CD14-positive monocyte (primary cell): Measurements from ENCODE around the gene CNTNAP2. TPM values are rescaled to one million over a fixed set of nuclear protein-coding genes. Genes with fewer than 3 reads are reported as not detected.

Source experiments
- DNase-seq, 3 donors: peaks; one replicate each; pipeline ENCODE4 v3.0.0-alpha.2; 2011 to 2022
- H2AFZ ChIP-seq: 2 replicates; pipeline ENCODE4 v1.6.0; 2012; ENCODE audit warnings: mild to moderate bottlenecking, low read depth, low read length, inconsistent platforms; ENCODE audit not compliant: insufficient read depth, poor library complexity, severe bottlenecking
- H3K27ac ChIP-seq, 2 donors: 1 replicate in 1 of 2; 2 replicates in 1 of 2; pipeline ENCODE4 v1.5.1; 2012 to 2013; ENCODE audit warnings: low read length in 2 of 2, control low read depth in 1 of 2, inconsistent platforms in 1 of 2, low read depth in 1 of 2, mild to moderate bottlenecking in 1 of 2
- H3K27me3 ChIP-seq, 2 donors: one replicate each; pipeline versions ENCODE4 v1.6.0 to v1.6.1; 2011 to 2013; ENCODE audit warnings: low read length in 2 of 2; ENCODE audit not compliant: control insufficient read depth in 2 of 2, insufficient read depth in 2 of 2
- H3K36me3 ChIP-seq, 2 donors: replicated peaks in 1 of 2; 1 replicate in 1 of 2; 2 replicates in 1 of 2; pipeline versions ENCODE4 v1.5.1 to v1.6.1; 2012 to 2013; ENCODE audit warnings: low read length in 2 of 2, control low read depth in 1 of 2, inconsistent platforms in 1 of 2, mild to moderate bottlenecking in 1 of 2; ENCODE audit not compliant: insufficient read depth in 2 of 2, control insufficient read depth in 1 of 2
- H3K4me1 ChIP-seq, 2 donors: 1 replicate in 1 of 2; 2 replicates in 1 of 2; pipeline versions ENCODE4 v1.5.1 to v1.6.1; 2012 to 2013; ENCODE audit warnings: low read length in 2 of 2, control low read depth in 1 of 2, inconsistent platforms in 1 of 2, mild to moderate bottlenecking in 1 of 2, moderate library complexity in 1 of 2; ENCODE audit not compliant: insufficient read depth in 2 of 2, control insufficient read depth in 1 of 2
- H3K4me2 ChIP-seq: replicated peaks from 2 replicates; pipeline ENCODE3; 2012; ENCODE audit warnings: low read length, moderate library complexity, mild to moderate bottlenecking; ENCODE audit not compliant: poor library complexity, severe bottlenecking; ENCODE audit errors: extremely low read depth
- H3K4me3 ChIP-seq, 3 experiments: fragments of 200-600 bp in 1 of 3; sonication (generic) in 1 of 3; replicated peaks in 1 of 3; 1 replicate in 2 of 3; 2 replicates in 1 of 3; pipeline ENCODE4 v1.5.1; 2011 to 2013; ENCODE audit warnings: low read length in 3 of 3, mild to moderate bottlenecking in 3 of 3, control low read depth in 2 of 3, low read depth in 2 of 3, inconsistent platforms in 1 of 3, moderate library complexity in 1 of 3
- H3K79me2 ChIP-seq: 2 replicates; pipeline ENCODE4 v1.6.0; 2012; ENCODE audit warnings: mild to moderate bottlenecking, control low read depth, inconsistent platforms, low read length, moderate library complexity; ENCODE audit not compliant: insufficient read depth
- H3K9ac ChIP-seq: 2 replicates; pipeline ENCODE4 v1.6.0; 2017; ENCODE audit warnings: low read length, mild to moderate bottlenecking; ENCODE audit not compliant: insufficient read depth, poor library complexity, severe bottlenecking
- H3K9me3 ChIP-seq, 2 donors: replicated peaks in 1 of 2; 1 replicate in 1 of 2; 2 replicates in 1 of 2; pipeline versions ENCODE4 v1.5.1 to v1.6.1; 2012 to 2013; ENCODE audit warnings: low read length in 2 of 2, control low read depth in 1 of 2; ENCODE audit not compliant: control insufficient read depth in 1 of 2, insufficient read depth in 1 of 2
- H4K20me1 ChIP-seq: 2 replicates; pipeline ENCODE4 v1.6.0; 2012; ENCODE audit warnings: mild to moderate bottlenecking, low read length, control low read depth, moderate library complexity; ENCODE audit not compliant: insufficient read depth
- H3K27ac Mint-ChIP-seq, 7 donors: one replicate each; pipeline ENCODE4 v1.8.0; 2020; ENCODE audit warnings: mild to moderate bottlenecking in 7 of 7, mixed read lengths in 7 of 7, moderate library complexity in 6 of 7, inconsistent platforms in 2 of 7
- H3K27me3 Mint-ChIP-seq, 3 donors: one replicate each; pipeline ENCODE4 v1.8.0; 2021 to 2022; ENCODE audit warnings: low read depth in 3 of 3, mild to moderate bottlenecking in 3 of 3, mixed read lengths in 3 of 3, moderate library complexity in 3 of 3, inconsistent platforms in 1 of 3
- H3K36me3 Mint-ChIP-seq, 2 donors: one replicate each; pipeline ENCODE4 v1.8.0; 2020; ENCODE audit warnings: mixed read lengths in 2 of 2, inconsistent platforms in 1 of 2, mild to moderate bottlenecking in 1 of 2
- H3K4me1 Mint-ChIP-seq: one replicate; pipeline ENCODE4 v1.8.0; 2020; ENCODE audit warnings: mild to moderate bottlenecking, mixed read lengths
- H3K4me3 Mint-ChIP-seq, 2 donors: one replicate each; pipeline ENCODE4 v1.8.0; 2020; ENCODE audit warnings: mild to moderate bottlenecking in 2 of 2, mixed read lengths in 2 of 2, moderate library complexity in 1 of 2
- H3K9me3 Mint-ChIP-seq, 7 donors: one replicate each; pipeline ENCODE4 v1.8.0; 2020 to 2022; ENCODE audit warnings: mixed read lengths in 7 of 7, mild to moderate bottlenecking in 6 of 7, moderate library complexity in 6 of 7, inconsistent platforms in 2 of 7
- CTCF ChIP-seq: fragments of 200-600 bp; IDR thresholded peaks from one replicate; pipeline ENCODE4 v1.8.0; 2022; ENCODE audit warnings: antibody characterized with exemption, mild to moderate bottlenecking
- WGBS: methylation state at CpG from one replicate; pipeline ENCODE4 v1.1.5; 2013; ENCODE audit warnings: missing lambda C conversion rate; ENCODE audit not compliant: insufficient coverage; 5-methylcytosine and 5-hydroxymethylcytosine counted together
- intact Hi-C, 2 donors: fragments of 100-400 bp; cut with micrococcal nuclease; formaldehyde crosslinking; loops; one replicate each; pipeline versions ENCODE4 v1.15.0 to v1.15.1; 2023
- polyA plus RNA-seq, 3 donors: library from polyadenylated mRNA; depleted of rRNA in 1 of 3; unstranded in 2 of 3; stranded (reverse) in 1 of 3; fragments of 300-500 nt in 2 of 3; fragments of >200 nt in 1 of 3; fragmentation: Illumina TruSeq in 2 of 3; gene quantifications; 1 replicate in 2 of 3; 2 replicates in 1 of 3; pipeline ENCODE4 v1.2.3, GENCODE V29; 2012 to 2021

The CNTNAP2 gene
- polyA plus RNA-seq, 3 donors = 0.01 TPM; not detected in 2

GRCh38 chr7:147452816-147453215 is 1336.2 kb downstream of the CNTNAP2 start:
- Histone ChIP-seq H3K9ac (no peak overlapping the region), H4K20me1 (no peaks in the 10 kb centered on the region), H3K4me2 (no peak overlapping the region), H2AFZ (no peak overlapping the region), H3K27ac (no peak overlapping the region), H3K27me3 (no peaks in the 10 kb centered on the region), H3K4me3 (no peak overlapping the region), H3K9me3 (no peaks in the 10 kb centered on the region), H3K79me2 (no peaks in the 10 kb centered on the region), H3K36me3 (no peaks in the 10 kb centered on the region), H3K4me1 (no peaks in the 10 kb centered on the region)
- Mint-ChIP-seq H3K9me3 (peaks cover 0 to 4% (median 3%) of the 10 kb centered on the region in 7 donors), H3K27me3 (no peaks in the 10 kb centered on the region), H3K36me3 (no peaks in the 10 kb centered on the region), H3K4me1 (no peaks in the 10 kb centered on the region), H3K4me3 (no peak overlapping the region), H3K27ac (no peak overlapping the region)
- WGBS = 86% methylated on average over 1 of the region's 1 CpG
- TF ChIP-seq CTCF = no peak
- no peak for DNase-seq
- intact Hi-C loops = no loop called here

DNA sequence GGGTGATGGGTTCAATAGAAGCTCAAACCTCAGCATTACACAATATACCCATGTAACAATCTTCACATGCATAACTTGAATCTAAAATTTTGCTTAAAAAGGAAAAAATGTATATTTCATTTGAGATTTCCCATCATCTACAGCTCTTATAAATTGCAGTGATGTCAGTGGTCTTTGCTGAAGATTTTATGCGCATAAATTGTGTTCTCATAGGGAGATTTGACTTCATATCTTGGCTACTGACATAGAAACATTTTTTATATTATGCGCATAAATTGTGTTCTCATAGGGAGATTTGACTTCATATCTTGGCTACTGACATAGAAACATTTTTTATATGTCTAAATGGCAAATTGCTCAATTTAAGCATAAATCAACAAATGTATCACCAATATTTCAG is 1348.6 kb downstream of the CNTNAP2 start:
- WGBS = no CpG with 5 or more reads among the region's 2 CpGs
- Histone ChIP-seq H3K79me2 (no peaks in the 10 kb centered on the region), H4K20me1 (no peaks in the 10 kb centered on the region), H3K9ac (no peak overlapping the region), H3K27me3 (no peaks in the 10 kb centered on the region), H3K27ac (no peak overlapping the region), H3K4me2 (no peak overlapping the region), H2AFZ (no peak overlapping the region), H3K4me1 (no peaks in the 10 kb centered on the region), H3K9me3 (peaks cover 14% of the 10 kb centered on the region in 2 donors), H3K36me3 (no peaks in the 10 kb centered on the region), H3K4me3 (no peak overlapping the region)
- no peak overlapping the region for H3K4me3 Mint-ChIP-seq
- H3K9me3 Mint-ChIP-seq = peaks cover 1 to 20% (median 12%) of the 10 kb centered on the region in 7 donors
- no peaks in the 10 kb centered on the region for H3K36me3 Mint-ChIP-seq
- H3K27ac Mint-ChIP-seq = no peak overlapping the region
- H3K27me3 Mint-ChIP-seq = peaks cover 0 to 2% (median 0%) of the 10 kb centered on the region in 3 donors
- no peaks in the 10 kb centered on the region for H3K4me1 Mint-ChIP-seq
- no peak for DNase-seq
- no peak for TF ChIP-seq CTCF
- intact Hi-C loops = no loop called here
